SK-N-SH treated with all-trans-retinoic acid at 6 μM for 48 hours (cell line): Measurements from ENCODE around the gene DEDD2.
A peak's percentile ranks its signal among the peaks of the same experiment; 100 is the strongest.

Experiments
- ATAC-seq: fragments of 200-7000 bp; cut with Tn5 transposase; 3 replicates; pipeline ENCODE4 v1.9.1; 2020; ENCODE audit warnings: mild to moderate bottlenecking, moderate library complexity
- ARNTL ChIP-seq: fragments of 450-650 bp; formaldehyde crosslinking; IDR thresholded peaks from 2 replicates; pipeline ENCODE4 v1.5.0; 2020; ENCODE audit warnings: low read depth, mild to moderate bottlenecking, moderate library complexity, borderline replicate concordance
- CSDC2 ChIP-seq: fragments of 250-450 bp; sonication (Bioruptor Pico); IDR thresholded peaks from 2 replicates; pipeline ENCODE4 v1.5.0; 2020; ENCODE audit warnings: mild to moderate bottlenecking, moderate library complexity
- ESRRG ChIP-seq: fragments of 250-450 bp; sonication (Bioruptor Pico); IDR thresholded peaks from 2 replicates; pipeline ENCODE4 v1.6.1; 2021; ENCODE audit warnings: mild to moderate bottlenecking
- GLIS3 ChIP-seq: fragments of 250-450 bp; sonication (Bioruptor Pico); IDR thresholded peaks from 2 replicates; pipeline ENCODE4 v1.5.0; 2020; ENCODE audit warnings: mild to moderate bottlenecking, moderate library complexity
- ISL1 ChIP-seq: fragments of 250-450 bp; sonication (Bioruptor Pico); IDR thresholded peaks from 2 replicates; pipeline ENCODE4 v2.1.2; 2022; ENCODE audit warnings: mild to moderate bottlenecking, moderate library complexity
- PPARA ChIP-seq: fragments of 250-450 bp; sonication (Bioruptor Pico); IDR thresholded peaks from 2 replicates; pipeline ENCODE4 v1.5.0; 2020; ENCODE audit warnings: mild to moderate bottlenecking, borderline replicate concordance
- RARB ChIP-seq: fragments of 250-450 bp; sonication (Bioruptor Pico); IDR thresholded peaks from 2 replicates; pipeline ENCODE4 v1.8.0; 2021; ENCODE audit warnings: mild to moderate bottlenecking, moderate library complexity
- SNAI2 ChIP-seq: fragments of 250-450 bp; sonication (Bioruptor Pico); IDR thresholded peaks from 2 replicates; pipeline ENCODE4 v1.5.0; 2020; ENCODE audit warnings: mild to moderate bottlenecking, moderate library complexity
- TCF4 ChIP-seq: fragments of 250-450 bp; sonication (Bioruptor Pico); IDR thresholded peaks from 2 replicates; pipeline ENCODE4 v1.8.0; 2021; ENCODE audit warnings: mild to moderate bottlenecking, moderate library complexity, borderline replicate concordance
- TOX ChIP-seq: fragments of 250-450 bp; sonication (Bioruptor Pico); IDR thresholded peaks from 2 replicates; pipeline ENCODE4 v1.8.0; 2021; ENCODE audit warnings: mild to moderate bottlenecking, moderate library complexity, borderline replicate concordance
- ZC3H10 ChIP-seq: fragments of 250-450 bp; sonication (Bioruptor Pico); IDR thresholded peaks from 2 replicates; pipeline ENCODE4 v1.5.1; 2021; ENCODE audit warnings: mild to moderate bottlenecking, moderate library complexity
- ZFP3 ChIP-seq: fragments of 250-450 bp; sonication (Bioruptor Pico); IDR thresholded peaks from 2 replicates; pipeline ENCODE4 v1.5.0; 2020; ENCODE audit warnings: mild to moderate bottlenecking, moderate library complexity
- ZFP30 ChIP-seq: fragments of 450-650 bp; formaldehyde crosslinking; IDR thresholded peaks from 2 replicates; pipeline ENCODE4 v1.5.0; 2022; ENCODE audit warnings: mild to moderate bottlenecking, moderate library complexity
- ZNF565 ChIP-seq: fragments of 450-650 bp; formaldehyde crosslinking; conservative IDR thresholded peaks from 2 replicates; pipeline ENCODE4 v1.5.0; 2020; ENCODE audit warnings: low read depth, mild to moderate bottlenecking, moderate library complexity
- ZNF8 ChIP-seq: fragments of 450-650 bp; formaldehyde crosslinking; IDR thresholded peaks from 2 replicates; pipeline ENCODE4 v1.5.0; 2020; ENCODE audit warnings: mild to moderate bottlenecking, moderate library complexity
- TF ChIP-seq, protein P1 (sequence below): fragments of 250-450 bp; sonication (Bioruptor Pico); IDR thresholded peaks from 2 replicates; pipeline ENCODE4 v1.5.0; 2020; ENCODE audit warnings: mild to moderate bottlenecking, moderate library complexity
- TF ChIP-seq, protein P2 (sequence below): fragments of 250-450 bp; sonication (Bioruptor Pico); IDR thresholded peaks from 2 replicates; pipeline ENCODE4 v1.5.1; 2021; ENCODE audit warnings: mild to moderate bottlenecking, moderate library complexity
- TF ChIP-seq, protein P3 (sequence below): fragments of 250-450 bp; sonication (Bioruptor Pico); IDR thresholded peaks from 2 replicates; pipeline ENCODE4 v1.8.0; 2020; ENCODE audit warnings: mild to moderate bottlenecking, moderate library complexity, borderline replicate concordance
- TF ChIP-seq, protein P4 (sequence below): fragments of 250-450 bp; sonication (Bioruptor Pico); IDR thresholded peaks from 2 replicates; pipeline ENCODE4 v1.5.1; 2020; ENCODE audit warnings: low read depth, mild to moderate bottlenecking, moderate library complexity

The DEDD2 gene

DNA sequence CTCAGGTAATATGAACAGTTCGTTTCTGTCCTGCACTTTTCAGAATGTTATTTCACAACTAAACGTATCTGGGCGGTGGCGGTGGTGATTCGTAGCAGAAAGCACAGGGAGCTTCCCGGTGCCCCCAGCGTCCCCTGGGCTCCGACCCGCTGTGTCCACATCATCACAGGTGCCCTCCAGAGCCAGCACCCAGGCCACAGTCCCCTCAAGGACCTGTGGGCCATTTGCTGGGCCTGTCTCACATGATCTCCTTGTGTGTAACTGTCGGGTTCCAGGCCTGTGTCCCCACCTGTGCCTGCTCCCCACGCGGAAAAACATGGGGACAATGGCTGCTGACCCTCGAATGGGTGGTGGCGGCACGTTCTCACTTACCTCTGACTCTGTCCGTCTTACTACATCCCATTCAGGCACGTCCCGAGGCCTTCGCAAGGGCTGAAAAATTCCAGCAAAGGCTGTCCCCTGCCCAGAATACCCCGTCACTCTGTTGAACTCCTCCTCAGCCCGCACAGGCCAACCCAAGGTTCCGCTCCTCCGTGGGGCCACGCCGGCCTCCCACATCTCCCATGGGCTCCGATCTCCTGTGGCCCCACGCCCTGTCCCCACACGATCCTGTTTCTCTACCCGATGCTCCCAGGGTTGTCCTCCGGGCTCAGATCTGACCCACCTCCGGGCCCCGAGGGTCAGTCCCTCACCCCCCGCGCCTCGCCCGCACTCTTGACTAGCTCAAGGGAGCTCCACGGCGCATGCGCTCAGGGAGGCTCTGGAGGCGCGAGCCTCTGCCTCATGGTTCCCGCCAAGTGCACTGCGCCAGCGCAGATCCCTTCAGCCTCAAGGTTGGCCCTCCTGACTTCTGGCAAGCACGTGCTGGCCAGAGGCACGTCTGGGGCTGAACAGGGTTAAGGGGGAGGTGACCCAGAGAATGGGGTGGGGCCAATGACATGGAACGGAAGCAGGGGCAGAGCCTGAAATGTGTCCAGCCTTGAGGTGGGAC, 21.2 kb downstream of the DEDD2 start:
- ATAC-seq: no peak
- TF ChIP-seq ZFP3 (CRISPR knock-in tag): 0 out of 2 replicates have a peak, but pooled peaks have one; percentile 26
- no peak for TF ChIP-seq ZFP30 (CRISPR knock-in tag)

DNA sequence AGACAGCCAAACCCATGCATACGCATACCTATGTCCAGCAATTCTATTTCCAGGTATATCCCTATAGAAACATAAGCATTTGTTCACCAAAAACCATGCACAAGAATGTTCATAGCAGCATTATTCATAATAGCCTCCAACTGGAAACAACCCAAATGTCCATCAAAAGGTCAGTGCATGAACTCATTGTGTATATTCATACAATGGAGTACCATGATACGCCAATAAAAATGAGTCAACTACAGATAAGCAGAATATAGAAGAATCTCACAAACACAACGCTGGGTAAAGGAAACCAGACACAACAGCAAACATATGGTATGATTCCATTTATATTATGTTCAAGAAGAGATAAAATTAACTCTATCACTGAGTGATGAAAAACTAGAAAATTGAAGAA, 23.8 kb downstream of the DEDD2 start:
- no peak for ATAC-seq
- TF ChIP-seq ESRRG (no peak), TCF4 (CRISPR knock-in tag) (no peak), CSDC2 (no peak), ISL1 (CRISPR knock-in tag) (no peak)

DNA sequence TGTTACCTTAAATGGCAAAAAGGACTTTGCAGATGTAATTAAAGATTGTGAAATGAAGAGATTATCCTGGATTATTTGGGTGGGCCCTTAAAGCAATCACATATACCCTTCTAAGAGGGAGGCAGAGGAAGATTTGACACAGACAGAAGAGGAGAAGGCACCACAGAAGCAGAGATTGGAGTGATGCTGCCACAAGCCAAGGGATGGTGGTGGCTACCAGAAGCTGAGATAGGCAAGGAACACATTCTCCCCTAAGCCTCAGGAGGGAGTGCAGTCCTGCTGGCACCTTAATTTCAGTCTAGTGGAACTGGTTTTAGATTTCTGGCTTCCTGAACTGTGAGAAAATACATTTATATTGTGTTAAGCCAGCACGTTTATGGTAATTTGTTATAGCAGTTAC, 24.2 kb downstream of the DEDD2 start:
- TF ChIP-seq TOX (no peak), SNAI2 (CRISPR knock-in tag) (no peak), ZFP3 (CRISPR knock-in tag) (no peak), CSDC2 (no peak), PPARA (CRISPR knock-in tag) (no peak), GLIS3 (CRISPR knock-in tag) (no peak), ARNTL (CRISPR knock-in tag) (no peak), ZC3H10 (CRISPR knock-in tag) (no peak), ZNF8 (no peak), RARB (CRISPR knock-in tag) (no peak)
- TF ChIP-seq, protein P1, sequence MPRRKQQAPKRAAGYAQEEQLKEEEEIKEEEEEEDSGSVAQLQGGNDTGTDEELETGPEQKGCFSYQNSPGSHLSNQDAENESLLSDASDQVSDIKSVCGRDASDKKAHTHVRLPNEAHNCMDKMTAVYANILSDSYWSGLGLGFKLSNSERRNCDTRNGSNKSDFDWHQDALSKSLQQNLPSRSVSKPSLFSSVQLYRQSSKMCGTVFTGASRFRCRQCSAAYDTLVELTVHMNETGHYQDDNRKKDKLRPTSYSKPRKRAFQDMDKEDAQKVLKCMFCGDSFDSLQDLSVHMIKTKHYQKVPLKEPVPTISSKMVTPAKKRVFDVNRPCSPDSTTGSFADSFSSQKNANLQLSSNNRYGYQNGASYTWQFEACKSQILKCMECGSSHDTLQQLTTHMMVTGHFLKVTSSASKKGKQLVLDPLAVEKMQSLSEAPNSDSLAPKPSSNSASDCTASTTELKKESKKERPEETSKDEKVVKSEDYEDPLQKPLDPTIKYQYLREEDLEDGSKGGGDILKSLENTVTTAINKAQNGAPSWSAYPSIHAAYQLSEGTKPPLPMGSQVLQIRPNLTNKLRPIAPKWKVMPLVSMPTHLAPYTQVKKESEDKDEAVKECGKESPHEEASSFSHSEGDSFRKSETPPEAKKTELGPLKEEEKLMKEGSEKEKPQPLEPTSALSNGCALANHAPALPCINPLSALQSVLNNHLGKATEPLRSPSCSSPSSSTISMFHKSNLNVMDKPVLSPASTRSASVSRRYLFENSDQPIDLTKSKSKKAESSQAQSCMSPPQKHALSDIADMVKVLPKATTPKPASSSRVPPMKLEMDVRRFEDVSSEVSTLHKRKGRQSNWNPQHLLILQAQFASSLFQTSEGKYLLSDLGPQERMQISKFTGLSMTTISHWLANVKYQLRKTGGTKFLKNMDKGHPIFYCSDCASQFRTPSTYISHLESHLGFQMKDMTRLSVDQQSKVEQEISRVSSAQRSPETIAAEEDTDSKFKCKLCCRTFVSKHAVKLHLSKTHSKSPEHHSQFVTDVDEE (CRISPR knock-in tag): no peak
- TF ChIP-seq, protein P2, sequence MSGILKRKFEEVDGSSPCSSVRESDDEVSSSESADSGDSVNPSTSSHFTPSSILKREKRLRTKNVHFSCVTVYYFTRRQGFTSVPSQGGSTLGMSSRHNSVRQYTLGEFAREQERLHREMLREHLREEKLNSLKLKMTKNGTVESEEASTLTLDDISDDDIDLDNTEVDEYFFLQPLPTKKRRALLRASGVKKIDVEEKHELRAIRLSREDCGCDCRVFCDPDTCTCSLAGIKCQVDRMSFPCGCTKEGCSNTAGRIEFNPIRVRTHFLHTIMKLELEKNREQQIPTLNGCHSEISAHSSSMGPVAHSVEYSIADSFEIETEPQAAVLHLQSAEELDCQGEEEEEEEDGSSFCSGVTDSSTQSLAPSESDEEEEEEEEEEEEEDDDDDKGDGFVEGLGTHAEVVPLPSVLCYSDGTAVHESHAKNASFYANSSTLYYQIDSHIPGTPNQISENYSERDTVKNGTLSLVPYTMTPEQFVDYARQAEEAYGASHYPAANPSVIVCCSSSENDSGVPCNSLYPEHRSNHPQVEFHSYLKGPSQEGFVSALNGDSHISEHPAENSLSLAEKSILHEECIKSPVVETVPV: no peak
- TF ChIP-seq, protein P3, sequence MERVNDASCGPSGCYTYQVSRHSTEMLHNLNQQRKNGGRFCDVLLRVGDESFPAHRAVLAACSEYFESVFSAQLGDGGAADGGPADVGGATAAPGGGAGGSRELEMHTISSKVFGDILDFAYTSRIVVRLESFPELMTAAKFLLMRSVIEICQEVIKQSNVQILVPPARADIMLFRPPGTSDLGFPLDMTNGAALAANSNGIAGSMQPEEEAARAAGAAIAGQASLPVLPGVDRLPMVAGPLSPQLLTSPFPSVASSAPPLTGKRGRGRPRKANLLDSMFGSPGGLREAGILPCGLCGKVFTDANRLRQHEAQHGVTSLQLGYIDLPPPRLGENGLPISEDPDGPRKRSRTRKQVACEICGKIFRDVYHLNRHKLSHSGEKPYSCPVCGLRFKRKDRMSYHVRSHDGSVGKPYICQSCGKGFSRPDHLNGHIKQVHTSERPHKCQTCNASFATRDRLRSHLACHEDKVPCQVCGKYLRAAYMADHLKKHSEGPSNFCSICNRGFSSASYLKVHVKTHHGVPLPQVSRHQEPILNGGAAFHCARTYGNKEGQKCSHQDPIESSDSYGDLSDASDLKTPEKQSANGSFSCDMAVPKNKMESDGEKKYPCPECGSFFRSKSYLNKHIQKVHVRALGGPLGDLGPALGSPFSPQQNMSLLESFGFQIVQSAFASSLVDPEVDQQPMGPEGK (CRISPR knock-in tag): no peak
- TF ChIP-seq, protein P4, sequence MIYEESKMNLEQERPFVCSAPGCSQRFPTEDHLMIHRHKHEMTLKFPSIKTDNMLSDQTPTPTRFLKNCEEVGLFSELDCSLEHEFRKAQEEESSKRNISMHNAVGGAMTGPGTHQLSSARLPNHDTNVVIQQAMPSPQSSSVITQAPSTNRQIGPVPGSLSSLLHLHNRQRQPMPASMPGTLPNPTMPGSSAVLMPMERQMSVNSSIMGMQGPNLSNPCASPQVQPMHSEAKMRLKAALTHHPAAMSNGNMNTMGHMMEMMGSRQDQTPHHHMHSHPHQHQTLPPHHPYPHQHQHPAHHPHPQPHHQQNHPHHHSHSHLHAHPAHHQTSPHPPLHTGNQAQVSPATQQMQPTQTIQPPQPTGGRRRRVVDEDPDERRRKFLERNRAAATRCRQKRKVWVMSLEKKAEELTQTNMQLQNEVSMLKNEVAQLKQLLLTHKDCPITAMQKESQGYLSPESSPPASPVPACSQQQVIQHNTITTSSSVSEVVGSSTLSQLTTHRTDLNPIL (CRISPR knock-in tag): no peak
- no peak for ATAC-seq

DNA sequence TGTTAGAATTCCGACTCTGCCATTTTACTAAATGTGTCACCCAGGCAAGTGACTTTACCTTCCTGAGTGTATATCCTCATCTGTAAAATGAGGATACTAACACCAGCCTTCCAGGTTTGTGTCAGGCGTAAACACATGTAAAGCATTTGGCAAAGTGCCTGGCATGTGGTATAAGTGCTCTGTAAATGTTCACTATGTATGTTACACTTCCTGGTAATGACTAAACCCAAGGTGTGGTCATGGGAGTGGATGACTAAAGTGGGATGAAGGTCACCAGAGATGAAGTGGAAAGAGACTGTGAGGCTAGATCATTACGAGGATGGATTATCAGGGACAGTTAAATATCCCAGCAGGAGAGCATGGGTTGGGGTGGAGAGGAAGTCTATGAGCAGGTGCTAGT, 25.6 kb downstream of the DEDD2 start:
- ATAC-seq: no peak
- TF ChIP-seq, protein P1 (CRISPR knock-in tag): no peak
- TF ChIP-seq ZNF565 (CRISPR knock-in tag): no peak
- TF ChIP-seq, protein P4 (CRISPR knock-in tag): no peak
- TF ChIP-seq, all 23 proteins: peak for 0
